HEK293 (cell line): Measurements from ENCODE around the gene ZNF862.

Experiments
- CTCF ChIA-PET: fragments of 350-600 bp; formaldehyde crosslinking; extraction: SDS; loops from one replicate; lab custom pipeline; 2021; ENCODE audit warnings: antibody characterized with exemption; lab: Yijun Ruan, JAX
- POLR2A ChIA-PET: fragments of 300-600 bp; formaldehyde crosslinking; extraction: SDS; loops from one replicate; lab custom pipeline; 2020; ENCODE audit warnings: antibody characterized with exemption, inconsistent platforms; lab: Yijun Ruan, JAX
- H3K27ac ChIP-seq: fragments of 200-500 bp; sonication (Bioruptor generic); 2 replicates; pipeline ENCODE4 v1.5.1; 2014; ENCODE audit warnings: low read depth, low read length, control low read depth, inconsistent platforms; ENCODE audit errors: extremely low read depth
- H3K36me3 ChIP-seq, 2 experiments: fragments of 200-500 bp in 1 of 2; sonication (Bioruptor generic) in 1 of 2; 1 replicate in 1 of 2; 2 replicates in 1 of 2; pipeline ENCODE4 v1.5.1; 2014 to 2017; ENCODE audit warnings: inconsistent platforms in 2 of 2, low read length in 2 of 2; ENCODE audit not compliant: control insufficient read depth in 2 of 2, insufficient read depth in 1 of 2
- H3K4me1 ChIP-seq: fragments of 200-500 bp; sonication (Bioruptor generic); 2 replicates; pipeline ENCODE4 v1.5.1; 2014; ENCODE audit warnings: mild to moderate bottlenecking, low read length, inconsistent platforms; ENCODE audit not compliant: control insufficient read depth, insufficient read depth
- H3K4me3 ChIP-seq: 2 replicates; pipeline ENCODE4 v1.5.1; 2011; ENCODE audit warnings: low read depth, mild to moderate bottlenecking, control low read depth, low read length, moderate library complexity
- H3K9me3 ChIP-seq: fragments of 200-500 bp; sonication (Bioruptor generic); 2 replicates; pipeline ENCODE4 v1.5.1; 2014; ENCODE audit warnings: low read depth, low read length, inconsistent platforms; ENCODE audit not compliant: control insufficient read depth, insufficient read depth
- ELK4 ChIP-seq: IDR thresholded peaks from 2 replicates; pipeline ENCODE4 v1.6.1; 2011; ENCODE audit warnings: mild to moderate bottlenecking, low read depth, low read length, borderline replicate concordance
- GLI2 ChIP-seq: fragments of 450-650 bp; formaldehyde crosslinking; IDR thresholded peaks from 2 replicates; pipeline ENCODE4; 2017; ENCODE audit warnings: missing biosample characterization, missing genetic modification characterization, low read depth, borderline replicate concordance
- GLIS1 ChIP-seq: fragments of 450-650 bp; formaldehyde crosslinking; IDR thresholded peaks from 2 replicates; pipeline ENCODE4 v1.5.1; 2016; ENCODE audit warnings: missing biosample characterization, missing genetic modification characterization
- HOXC10 ChIP-seq: sonication (generic); formaldehyde crosslinking; IDR thresholded peaks from 2 replicates; pipeline ENCODE4 v1.8.1; 2023; ENCODE audit warnings: mild to moderate bottlenecking, missing genetic modification reagents
- OSR2 ChIP-seq: fragments of 450-650 bp; formaldehyde crosslinking; IDR thresholded peaks from 2 replicates; pipeline ENCODE4 v1.5.1; 2016; ENCODE audit warnings: missing biosample characterization, missing genetic modification characterization
- WT1 ChIP-seq: fragments of 450-650 bp; formaldehyde crosslinking; IDR thresholded peaks from 2 replicates; pipeline ENCODE4 v1.5.1; 2016; ENCODE audit warnings: missing biosample characterization, missing genetic modification characterization
- ZBTB7A ChIP-seq: fragments of 450-650 bp; formaldehyde crosslinking; IDR thresholded peaks from 2 replicates; pipeline ENCODE4 v1.5.1; 2016; ENCODE audit warnings: low read depth, missing biosample characterization, missing genetic modification characterization
- ZEB2 ChIP-seq: fragments of 450-650 bp; formaldehyde crosslinking; IDR thresholded peaks from 2 replicates; pipeline ENCODE4 v1.5.1; 2016; ENCODE audit warnings: missing biosample characterization, missing genetic modification characterization
- ZFHX2 ChIP-seq: fragments of 450-650 bp; formaldehyde crosslinking; conservative IDR thresholded peaks from 2 replicates; pipeline ENCODE4 v1.5.1; 2016; ENCODE audit warnings: missing biosample characterization, missing genetic modification characterization
- ZFP3 ChIP-seq: fragments of 450-650 bp; formaldehyde crosslinking; IDR thresholded peaks from 2 replicates; pipeline ENCODE4 v1.5.1; 2016; ENCODE audit warnings: low read depth, missing biosample characterization, missing genetic modification characterization
- ZNF175 ChIP-seq: fragments of 450-650 bp; formaldehyde crosslinking; IDR thresholded peaks from 2 replicates; pipeline ENCODE4 v1.5.1; 2016; ENCODE audit warnings: missing biosample characterization, missing genetic modification characterization
- ZNF2 ChIP-seq: fragments of 450-650 bp; formaldehyde crosslinking; IDR thresholded peaks from 2 replicates; pipeline ENCODE4 v1.5.1; 2016; ENCODE audit warnings: missing biosample characterization, missing genetic modification characterization
- ZNF266 ChIP-seq: fragments of 450-650 bp; formaldehyde crosslinking; IDR thresholded peaks from 2 replicates; pipeline ENCODE4 v1.5.1; 2016; ENCODE audit warnings: missing biosample characterization, missing genetic modification characterization, low read depth
- ZNF280D ChIP-seq: fragments of 450-650 bp; formaldehyde crosslinking; IDR thresholded peaks from 2 replicates; pipeline ENCODE4 v1.5.1; 2016; ENCODE audit warnings: missing biosample characterization, missing genetic modification characterization
- ZNF394 ChIP-seq: fragments of 450-650 bp; formaldehyde crosslinking; IDR thresholded peaks from 2 replicates; pipeline ENCODE4 v1.5.1; 2016; ENCODE audit warnings: missing biosample characterization, missing genetic modification characterization, mild to moderate bottlenecking, moderate library complexity, borderline replicate concordance
- ZNF513 ChIP-seq: fragments of 450-650 bp; IDR thresholded peaks from 2 replicates; pipeline ENCODE4 v1.5.1; 2018; ENCODE audit warnings: missing biosample characterization, missing genetic modification characterization
- ZNF544 ChIP-seq: fragments of 450-650 bp; formaldehyde crosslinking; IDR thresholded peaks from 2 replicates; pipeline ENCODE4 v1.5.0; 2017; ENCODE audit warnings: missing biosample characterization, missing genetic modification characterization
- ZNF585B ChIP-seq: fragments of 450-650 bp; formaldehyde crosslinking; IDR thresholded peaks from 2 replicates; pipeline ENCODE4 v1.5.1; 2016; ENCODE audit warnings: missing biosample characterization, missing genetic modification characterization
- ZNF629 ChIP-seq: fragments of 450-650 bp; formaldehyde crosslinking; IDR thresholded peaks from 2 replicates; pipeline ENCODE4 v1.5.1; 2017; ENCODE audit warnings: missing biosample characterization, missing genetic modification characterization
- ZNF76 ChIP-seq: fragments of 450-650 bp; formaldehyde crosslinking; IDR thresholded peaks from 2 replicates; pipeline ENCODE4; 2016; ENCODE audit warnings: low read depth, missing biosample characterization, missing genetic modification characterization, borderline replicate concordance
- ZNF768 ChIP-seq: fragments of 450-650 bp; formaldehyde crosslinking; IDR thresholded peaks from 2 replicates; pipeline ENCODE4 v1.5.1; 2018; ENCODE audit warnings: missing biosample characterization, mild to moderate bottlenecking, missing genetic modification characterization
- ZNF785 ChIP-seq: fragments of 450-650 bp; formaldehyde crosslinking; IDR thresholded peaks from 2 replicates; pipeline ENCODE4 v1.5.1; 2016; ENCODE audit warnings: missing biosample characterization, missing genetic modification characterization
- ZNF830 ChIP-seq: fragments of 450-650 bp; IDR thresholded peaks from 2 replicates; pipeline ENCODE4 v1.5.0; 2018; ENCODE audit warnings: missing biosample characterization, missing genetic modification characterization, low read depth, mild to moderate bottlenecking, moderate library complexity
- ZNF837 ChIP-seq: fragments of 450-650 bp; formaldehyde crosslinking; IDR thresholded peaks from 2 replicates; pipeline ENCODE4 v1.5.1; 2016; ENCODE audit warnings: missing biosample characterization, missing genetic modification characterization
- TF ChIP-seq, protein P1 (sequence below): fragments of 450-650 bp; formaldehyde crosslinking; IDR thresholded peaks from 2 replicates; pipeline ENCODE4 v1.5.1; 2017; ENCODE audit warnings: missing biosample characterization, missing genetic modification characterization
- TF ChIP-seq, protein P2 (sequence below): fragments of 450-650 bp; formaldehyde crosslinking; IDR thresholded peaks from 2 replicates; pipeline ENCODE4 v1.5.1; 2016; ENCODE audit warnings: missing biosample characterization, missing genetic modification characterization

Gene ZNF862

GRCh38 chr7:149854611-149855360 is 16.6 kb downstream of the ZNF862 start (continued):
- no peak for TF ChIP-seq ZNF2
- no peak for TF ChIP-seq ZNF513 (tag by site-specific recombination)
- TF ChIP-seq ZNF280D: no peak
- TF ChIP-seq ZNF768 (tag by site-specific recombination): peak; percentile 45; the same call in 1 of the 2 replicates
- TF ChIP-seq, protein P1, sequence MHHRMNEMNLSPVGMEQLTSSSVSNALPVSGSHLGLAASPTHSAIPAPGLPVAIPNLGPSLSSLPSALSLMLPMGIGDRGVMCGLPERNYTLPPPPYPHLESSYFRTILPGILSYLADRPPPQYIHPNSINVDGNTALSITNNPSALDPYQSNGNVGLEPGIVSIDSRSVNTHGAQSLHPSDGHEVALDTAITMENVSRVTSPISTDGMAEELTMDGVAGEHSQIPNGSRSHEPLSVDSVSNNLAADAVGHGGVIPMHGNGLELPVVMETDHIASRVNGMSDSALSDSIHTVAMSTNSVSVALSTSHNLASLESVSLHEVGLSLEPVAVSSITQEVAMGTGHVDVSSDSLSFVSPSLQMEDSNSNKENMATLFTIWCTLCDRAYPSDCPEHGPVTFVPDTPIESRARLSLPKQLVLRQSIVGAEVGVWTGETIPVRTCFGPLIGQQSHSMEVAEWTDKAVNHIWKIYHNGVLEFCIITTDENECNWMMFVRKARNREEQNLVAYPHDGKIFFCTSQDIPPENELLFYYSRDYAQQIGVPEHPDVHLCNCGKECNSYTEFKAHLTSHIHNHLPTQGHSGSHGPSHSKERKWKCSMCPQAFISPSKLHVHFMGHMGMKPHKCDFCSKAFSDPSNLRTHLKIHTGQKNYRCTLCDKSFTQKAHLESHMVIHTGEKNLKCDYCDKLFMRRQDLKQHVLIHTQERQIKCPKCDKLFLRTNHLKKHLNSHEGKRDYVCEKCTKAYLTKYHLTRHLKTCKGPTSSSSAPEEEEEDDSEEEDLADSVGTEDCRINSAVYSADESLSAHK: peak; percentile 13; the same call in 1 of the 2 replicates
- no peak for TF ChIP-seq HOXC10 (CRISPR knock-in tag)
- peak; percentile 52; the same call in 1 of the 2 replicates for TF ChIP-seq WT1
- TF ChIP-seq ZFP3 (tag by site-specific recombination): no peak
- no peak for TF ChIP-seq ZNF544
- peak; percentile 98 for TF ChIP-seq OSR2
- no peak for TF ChIP-seq ZNF175 (tag by site-specific recombination)
- no peak for TF ChIP-seq ZFHX2 (tag by site-specific recombination)
- TF ChIP-seq ZNF76 (tag by site-specific recombination): no peak
- no peak for TF ChIP-seq ZNF266 (tag by site-specific recombination)
- no peak for TF ChIP-seq ZNF830 (tag by site-specific recombination)

DNA sequence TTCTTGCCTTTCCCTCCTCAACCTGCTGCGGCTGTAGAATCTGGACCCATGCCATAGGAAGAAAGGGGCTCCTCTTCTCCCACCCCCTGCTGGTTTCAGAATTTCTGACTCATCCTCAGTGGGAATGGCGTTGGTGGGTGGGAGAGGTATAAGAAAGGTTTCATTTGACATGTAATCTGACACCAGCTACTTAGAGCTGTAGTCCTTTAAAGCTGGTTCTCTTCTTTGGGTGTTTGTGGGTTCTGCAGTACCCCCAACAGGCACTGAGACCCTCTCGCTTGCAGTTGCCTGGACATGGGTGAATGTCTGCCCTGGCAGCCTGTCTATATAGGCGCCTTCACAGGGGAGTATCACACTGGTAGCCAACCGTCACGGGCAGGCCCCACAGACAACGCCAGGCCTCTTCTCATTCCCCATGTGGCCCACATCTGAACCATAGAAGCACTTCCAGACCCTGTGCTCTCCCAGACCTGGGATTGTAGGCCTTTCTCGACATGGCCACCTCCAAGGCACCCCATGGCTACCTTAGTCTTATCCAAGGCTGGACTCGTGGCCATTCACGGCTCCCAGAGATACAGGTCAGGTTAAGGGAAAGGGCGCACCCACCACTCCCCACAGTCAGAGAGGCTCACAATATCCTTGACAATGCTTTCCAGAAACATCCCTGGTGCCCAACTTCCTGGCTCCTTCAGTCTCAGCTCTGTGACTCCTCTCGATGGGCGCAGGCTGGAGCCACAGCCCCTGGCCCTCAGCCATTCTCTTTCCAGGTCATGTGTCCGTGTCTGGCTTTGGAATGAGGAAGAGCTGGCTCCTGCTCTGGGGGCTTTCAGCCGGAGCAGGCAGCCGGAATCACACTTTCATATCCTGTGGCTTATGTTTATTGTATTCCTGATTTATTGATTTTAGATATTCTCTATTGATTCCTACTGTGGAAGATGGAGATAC is 17.5 kb downstream of the ZNF862 start:
- Histone ChIP-seq H3K27ac (no peak overlapping the region), H3K9me3 (no peaks in the 10 kb centered on the region), H3K4me1 (peaks cover 12% of the 10 kb centered on the region), H3K36me3 (peaks cover 0 to 2% of the 10 kb centered on the region in 2 experiments; a peak in 1 of 3 replicates), H3K4me3 (no peak overlapping the region)
- ChIA-PET CTCF (interaction anchor here (1.0 to 1.2 kb wide), 3 partner anchors 10 to 49 kb away, joined by 3 to 5 read pairs (median 4); no protein-coding TSS in a partner anchor), POLR2A (interaction anchor here (0.6 to 3.1 kb wide), 2 partner anchors 14 to 17 kb away, joined by 3 to 28 read pairs; partner anchors contain the start of gene ZNF862)
- no peak for TF ChIP-seq ELK4
- TF ChIP-seq, protein P2, sequence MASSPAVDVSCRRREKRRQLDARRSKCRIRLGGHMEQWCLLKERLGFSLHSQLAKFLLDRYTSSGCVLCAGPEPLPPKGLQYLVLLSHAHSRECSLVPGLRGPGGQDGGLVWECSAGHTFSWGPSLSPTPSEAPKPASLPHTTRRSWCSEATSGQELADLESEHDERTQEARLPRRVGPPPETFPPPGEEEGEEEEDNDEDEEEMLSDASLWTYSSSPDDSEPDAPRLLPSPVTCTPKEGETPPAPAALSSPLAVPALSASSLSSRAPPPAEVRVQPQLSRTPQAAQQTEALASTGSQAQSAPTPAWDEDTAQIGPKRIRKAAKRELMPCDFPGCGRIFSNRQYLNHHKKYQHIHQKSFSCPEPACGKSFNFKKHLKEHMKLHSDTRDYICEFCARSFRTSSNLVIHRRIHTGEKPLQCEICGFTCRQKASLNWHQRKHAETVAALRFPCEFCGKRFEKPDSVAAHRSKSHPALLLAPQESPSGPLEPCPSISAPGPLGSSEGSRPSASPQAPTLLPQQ: 0 out of 2 replicates have a peak, but pooled peaks have one; percentile 13
- TF ChIP-seq ZBTB7A (tag by site-specific recombination): no peak
- TF ChIP-seq ZNF629: 0 out of 2 replicates have a peak, but pooled peaks have one; percentile 5
- TF ChIP-seq ZNF585B (tag by site-specific recombination): no peak
- no peak for TF ChIP-seq ZNF785 (tag by site-specific recombination)
- TF ChIP-seq GLI2: no peak
- peak; percentile 73 for TF ChIP-seq GLIS1 (tag by site-specific recombination)
- peak; percentile 19 for TF ChIP-seq ZNF394
- peak; percentile 11; the same call in 1 of the 2 replicates for TF ChIP-seq ZEB2 (tag by site-specific recombination)
- TF ChIP-seq ZNF837 (tag by site-specific recombination): no peak
